ENCODE measurements around the gene NAV2. TPM values are rescaled to one million over a fixed set of nuclear protein-coding genes. Genes with fewer than 3 reads are reported as not detected.

The NAV2 gene
- total RNA-seq, 1 experiment from 2014 or later, result 46.3 TPM

GRCh38 chr11:20048246-20048645 lies 335.6 kb downstream of the NAV2 start:
- Mint-ChIP-seq H3K4me3 (no peak overlapping the region), H3K36me3 (ENCODE audit: insufficient read depth in 1 of 3, low read depth in 3 of 3) (peaks cover 42 to 66% (median 65%) of the 10 kb centered on the region in 3 experiments), H3K27ac (peak overlapping the region in 2 of 3 experiments; percentile 43 to 91; a peak in 2 of 7 replicates), H3K27me3 (ENCODE audit: low read depth) (no peaks in the 10 kb centered on the region), H3K9me3 (no peaks in the 10 kb centered on the region), H3K4me1 (peaks cover 33 to 37% of the 10 kb centered on the region in 2 experiments)
- Histone ChIP-seq H3K9me3 (ENCODE audit: control insufficient read depth, low read depth, low read length) (no peaks in the 10 kb centered on the region), H4K8ac (replicated peaks; ENCODE audit: insufficient read length, low read depth, low read length) (no peak overlapping the region), H2BK12ac (ENCODE audit: insufficient read length, low read depth, low read length) (no peak overlapping the region), H3T11ph (ENCODE audit: low read length) (no peak overlapping the region), H3K4ac (ENCODE audit: low read depth, low read length) (no peak overlapping the region), H3K27me3 (ENCODE audit: insufficient read depth, low read length) (no peaks in the 10 kb centered on the region), H3K56ac (ENCODE audit: insufficient read length, low read depth, low read length) (no peak overlapping the region), H2BK15ac (ENCODE audit: low read depth, low read length) (no peak overlapping the region), H2BK20ac (ENCODE audit: low read depth, low read length, poor library complexity, severe bottlenecking) (no peak overlapping the region), H2BK5ac (ENCODE audit: insufficient read length, low read length) (no peak overlapping the region), H3K27ac (ENCODE audit: insufficient read length, low read depth, low read length) (no peak overlapping the region), H2BK120ac (ENCODE audit: low read depth, low read length, poor library complexity, severe bottlenecking) (no peak overlapping the region), H3K23me2 (ENCODE audit: insufficient read length, low read depth, low read length, poor library complexity, severe bottlenecking) (no peaks in the 10 kb centered on the region), H2AK5ac (ENCODE audit: insufficient read length, low read length) (no peak overlapping the region), H3K23ac (ENCODE audit: insufficient read length, low read depth, low read length) (no peak overlapping the region), H2AFZ (ENCODE audit: low read length) (no peak overlapping the region), H3K14ac (ENCODE audit: insufficient read depth, low read length) (no peak overlapping the region), H3K79me1 (ENCODE audit: insufficient read depth, low read depth, low read length, poor library complexity, severe bottlenecking) (no peaks in the 10 kb centered on the region), H3K4me1 (ENCODE audit: insufficient read depth, low read length) (peaks cover 16% of the 10 kb centered on the region; the same call in 1 of the 2 replicates), H3K79me2 (ENCODE audit: insufficient read depth, low read length) (no peaks in the 10 kb centered on the region), H3K18ac (ENCODE audit: insufficient read length, low read depth, low read length) (no peak overlapping the region), H3K9ac (ENCODE audit: extremely low read depth, insufficient read length, low read length) (no peak overlapping the region), H4K20me1 (ENCODE audit: control insufficient read depth, insufficient read depth, insufficient read length) (no peaks in the 10 kb centered on the region), H3K4me2 (ENCODE audit: insufficient read depth, insufficient read length, low read length) (no peak overlapping the region), H4K5ac (ENCODE audit: insufficient read length, low read depth, low read length) (no peak overlapping the region), H4K91ac (ENCODE audit: insufficient read length, low read depth, low read length) (no peak overlapping the region)
- WGBS (ENCODE audit: extremely low coverage, insufficient read length, low lambda C conversion rate), result no CpG with 5 or more reads among the region's 3 CpGs
- no peak for DNase-seq
- no peak for TF ChIP-seq CTCF (conservative IDR thresholded peaks at IDR 0.05)
